K562 (cell line): ENCODE measurements around the gene CHRM1. TPM values are rescaled to one million over a fixed set of nuclear protein-coding genes. Genes with fewer than 3 reads are reported as not detected.
A peak's percentile ranks its signal among the peaks of the same experiment; 100 is the strongest.

Experiments used
- DPF2 ChIP-seq: fragments of 450-650 bp; IDR thresholded peaks from 2 replicates; pipeline ENCODE4 v1.6.1; 2016
- EGR1 ChIP-seq: fragments of 450-650 bp; conservative IDR thresholded peaks from 2 replicates; pipeline ENCODE4 v1.6.1; 2017; ENCODE audit warnings: mild to moderate bottlenecking
- ETV5 ChIP-seq: sonication (generic); formaldehyde crosslinking; IDR thresholded peaks from 2 replicates; pipeline ENCODE4 v1.4.0; 2020; ENCODE audit warnings: low read depth, mild to moderate bottlenecking, missing genetic modification reagents
- EWSR1 ChIP-seq: fragments of 450-650 bp; IDR thresholded peaks from 2 replicates; pipeline ENCODE4 v1.6.1; 2018; ENCODE audit warnings: borderline replicate concordance, mild to moderate bottlenecking, low read depth, moderate library complexity; ENCODE audit not compliant: partially characterized antibody
- GTF2A2 ChIP-seq: IDR thresholded peaks from 2 replicates; pipeline ENCODE4 v1.6.1; 2016; ENCODE audit warnings: mild to moderate bottlenecking, missing genetic modification characterization, missing compliant biosample characterization
- MEF2A ChIP-seq: IDR thresholded peaks from 2 replicates; pipeline ENCODE4 v1.6.1; 2011; ENCODE audit warnings: low read depth, mild to moderate bottlenecking, low read length, moderate library complexity; ENCODE audit not compliant: control insufficient read depth
- POLR2B ChIP-seq: fragments of 450-650 bp; IDR thresholded peaks from 2 replicates; pipeline ENCODE4 v1.6.1; 2018; ENCODE audit warnings: low read depth; ENCODE audit not compliant: partially characterized antibody
- SLC30A9 ChIP-seq: fragments of 250-450 bp; sonication (Bioruptor Pico); IDR thresholded peaks from 2 replicates; pipeline ENCODE4 v1.8.0; 2022; ENCODE audit warnings: mild to moderate bottlenecking, moderate library complexity
- ZNF146 ChIP-seq: IDR thresholded peaks from one replicate; pipeline ENCODE4 v1.6.1; 2018; ENCODE audit warnings: missing compliant biosample characterization; ENCODE audit not compliant: unreplicated experiment
- ZNF318 ChIP-seq, 2 experiments: fragments of 450-650 bp; IDR thresholded peaks; 2 replicates each; pipeline ENCODE4 v1.6.1; 2016; ENCODE audit warnings: mild to moderate bottlenecking in 2 of 2, borderline replicate concordance in 1 of 2, low read depth in 1 of 2, moderate library complexity in 1 of 2
- ZNF512 ChIP-seq: IDR thresholded peaks from 2 replicates; pipeline ENCODE4 v1.6.1; 2016; ENCODE audit warnings: missing genetic modification characterization, missing compliant biosample characterization
- polyA plus RNA-seq, 8 experiments: library from polyadenylated mRNA; depleted of rRNA in 4 of 8; stranded (reverse) in 5 of 8; unstranded in 3 of 8; fragments of >200 nt; fragmentation: Nextera tagmentation in 2 of 8; fragmentation: Illumina TruSeq in 1 of 8; extraction: Ambion mirVana in 2 of 8; extraction: Trizol in 1 of 8; gene quantifications; 2 replicates each; pipeline versions ENCODE4 v1.2.1 to v1.2.3, GENCODE V29; 2011 to 2014; ENCODE audit warnings: inconsistent platforms in 1 of 8, missing spikeins in 1 of 8
- total RNA-seq, 7 experiments: library from RNA; depleted of rRNA in 6 of 7; stranded (reverse); fragments of >200 nt in 6 of 7; fragmentation: Illumina TruSeq in 2 of 7; extraction: Trizol in 2 of 7; gene quantifications; 2 replicates each; pipeline versions ENCODE4 v1.2.1 to v1.2.3, GENCODE V29; 2011 to 2021; ENCODE audit warnings: low replicate concordance in 1 of 7
- TF ChIP-seq, protein P1 (sequence below): fragments of 450-650 bp; formaldehyde crosslinking; IDR thresholded peaks from 2 replicates; pipeline ENCODE4 v1.4.0; 2020; ENCODE audit warnings: mild to moderate bottlenecking, moderate library complexity
- TF ChIP-seq, protein P2 (sequence below): sonication (generic); formaldehyde crosslinking; IDR thresholded peaks from 2 replicates; pipeline ENCODE4 v1.8.1; 2023; ENCODE audit warnings: mild to moderate bottlenecking, missing genetic modification reagents

The CHRM1 gene
- total and polyA plus RNA-seq, 9 of the 15 experiments (the other 6 are each of a cell fraction or from before 2014, with no cell fraction given): not detected

GRCh38 chr11:62880231-62880802 is 40.8 kb downstream of the CHRM1 start (continued):
- no peak for TF ChIP-seq MEF2A
- TF ChIP-seq, protein P1, sequence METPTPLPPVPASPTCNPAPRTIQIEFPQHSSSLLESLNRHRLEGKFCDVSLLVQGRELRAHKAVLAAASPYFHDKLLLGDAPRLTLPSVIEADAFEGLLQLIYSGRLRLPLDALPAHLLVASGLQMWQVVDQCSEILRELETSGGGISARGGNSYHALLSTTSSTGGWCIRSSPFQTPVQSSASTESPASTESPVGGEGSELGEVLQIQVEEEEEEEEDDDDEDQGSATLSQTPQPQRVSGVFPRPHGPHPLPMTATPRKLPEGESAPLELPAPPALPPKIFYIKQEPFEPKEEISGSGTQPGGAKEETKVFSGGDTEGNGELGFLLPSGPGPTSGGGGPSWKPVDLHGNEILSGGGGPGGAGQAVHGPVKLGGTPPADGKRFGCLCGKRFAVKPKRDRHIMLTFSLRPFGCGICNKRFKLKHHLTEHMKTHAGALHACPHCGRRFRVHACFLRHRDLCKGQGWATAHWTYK (CRISPR knock-in tag): no peak
- TF ChIP-seq EWSR1: no peak
- TF ChIP-seq ZNF146: no peak
- TF ChIP-seq GTF2A2: no peak
- 0 out of 2 replicates have a peak, but pooled peaks have one; percentile 21 for TF ChIP-seq SLC30A9 (CRISPR knock-in tag)
- TF ChIP-seq DPF2: peak; percentile 45; the same call in 1 of the 2 replicates
- TF ChIP-seq, protein P2, sequence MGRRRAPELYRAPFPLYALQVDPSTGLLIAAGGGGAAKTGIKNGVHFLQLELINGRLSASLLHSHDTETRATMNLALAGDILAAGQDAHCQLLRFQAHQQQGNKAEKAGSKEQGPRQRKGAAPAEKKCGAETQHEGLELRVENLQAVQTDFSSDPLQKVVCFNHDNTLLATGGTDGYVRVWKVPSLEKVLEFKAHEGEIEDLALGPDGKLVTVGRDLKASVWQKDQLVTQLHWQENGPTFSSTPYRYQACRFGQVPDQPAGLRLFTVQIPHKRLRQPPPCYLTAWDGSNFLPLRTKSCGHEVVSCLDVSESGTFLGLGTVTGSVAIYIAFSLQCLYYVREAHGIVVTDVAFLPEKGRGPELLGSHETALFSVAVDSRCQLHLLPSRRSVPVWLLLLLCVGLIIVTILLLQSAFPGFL (CRISPR knock-in tag): no peak
- TF ChIP-seq ZNF512 (tag): no peak
- TF ChIP-seq ETV5: peak; percentile 71
- TF ChIP-seq ZNF318 (IDR thresholded peaks at IDR 0.05; ENCODE audit: borderline replicate concordance in 1 of 2, low read depth in 1 of 2): no peak
- peak; percentile 94 for TF ChIP-seq EGR1
- TF ChIP-seq POLR2B: no peak
